HG02943 (cell line): ENCODE results near the gene CPVL.

ENCODE experiments used
- ATAC-seq: cut with Tn5 transposase; IDR thresholded peaks from one replicate; pipeline ENCODE4 v1.9.1; 2021; ENCODE audit warnings: mild to moderate bottlenecking, low read depth, moderate library complexity; ENCODE audit not compliant: unreplicated experiment

Gene CPVL

GRCh38 chr7:28954946-28955345 is 191.4 kb downstream of the CPVL start:
- no peak for ATAC-seq

- no peak for ATAC-seq
These were observed 191.9 kb downstream of the CPVL start for GRCh38 chr7:28954471-28954870.

GRCh38 chr7:28953633-28954032 is 192.7 kb downstream of the CPVL start:
- ATAC-seq: no peak
